Skin of body (tissue), 2 donors: ENCODE results near the gene MYO10. TPM values are rescaled to one million over a fixed set of nuclear protein-coding genes. Genes with fewer than 3 reads are reported as not detected.
A peak's percentile ranks its signal among the peaks of the same experiment; 100 is the strongest.
"Not testable (repeated sequence)": the region's sequence is repeated elsewhere in the genome, so short reads cannot be mapped to it uniquely, and the experiment has no call there.

Experiments
- DNase-seq: peaks from one replicate; lab custom pipeline; 2025; lab: John Stamatoyannopoulos, UW
- total RNA-seq: library from RNA; depleted of rRNA; stranded (reverse); fragments of >200 nt; gene quantifications from one replicate; pipeline ENCODE4 v1.2.3, GENCODE V29; 2014

MYO10 gene
- total RNA-seq, 1 donor from 2014 or later, result 40.1 TPM

- DNase-seq, result no peak
These were observed 214.7 kb downstream of the MYO10 start for GRCh38 chr5:16721151-16722096.

GRCh38 chr5:16718036-16718435 lies 218.1 kb downstream of the MYO10 start:
- DNase-seq, result not testable (repeated sequence)

DNA sequence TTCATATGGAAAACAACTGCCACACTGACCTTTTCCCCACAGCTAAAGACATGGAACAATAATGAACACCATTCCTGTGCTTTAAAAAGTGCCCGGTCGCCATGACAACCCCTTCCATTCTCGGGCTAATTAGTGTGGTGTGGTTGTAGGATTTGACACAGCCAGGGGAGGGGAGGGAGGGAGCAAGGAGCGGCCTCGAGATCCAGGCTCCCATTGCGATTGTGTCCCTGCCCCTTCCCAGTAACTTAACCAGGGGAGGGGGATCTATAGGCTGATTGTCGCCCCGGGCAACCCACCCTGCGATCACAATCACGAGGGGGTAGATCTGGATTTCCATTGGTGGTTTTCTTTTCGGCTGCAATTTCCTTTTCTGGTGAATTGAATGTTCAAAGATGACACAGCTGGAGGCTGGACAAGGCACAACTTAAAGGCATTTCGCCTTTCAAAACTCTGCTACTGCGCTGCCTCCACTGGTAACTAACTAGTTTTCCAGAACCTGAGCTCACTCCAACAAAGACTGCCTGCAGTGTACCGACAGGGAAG lies 222.6 kb downstream of the MYO10 start:
- peak; percentile 62 for DNase-seq

DNA sequence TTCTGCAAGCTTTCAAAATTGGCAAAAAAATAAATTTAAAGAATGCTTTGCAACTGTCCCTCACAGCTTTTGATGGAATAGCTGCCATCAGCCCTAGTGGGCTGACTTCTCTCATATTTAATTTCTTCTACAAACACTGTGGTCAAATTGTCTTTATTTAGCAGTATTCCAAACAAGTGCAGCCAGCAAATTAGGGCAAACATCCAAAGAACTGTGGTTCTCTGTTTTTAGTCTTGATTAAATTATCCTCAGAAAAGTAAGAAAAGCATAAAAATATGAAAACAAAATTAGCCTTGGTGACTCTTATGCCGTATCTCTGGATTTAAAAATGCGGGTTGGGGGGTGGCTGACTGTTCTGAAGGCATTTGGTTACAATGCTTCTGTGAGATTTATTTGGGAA lies 223.5 kb downstream of the MYO10 start:
- no peak for DNase-seq

- no peak for DNase-seq
These were observed 223.9 kb downstream of the MYO10 start for GRCh38 chr5:16712178-16712577.

- DNase-seq, result no peak
These were observed 226.2 kb downstream of the MYO10 start for GRCh38 chr5:16709691-16710433.

DNA sequence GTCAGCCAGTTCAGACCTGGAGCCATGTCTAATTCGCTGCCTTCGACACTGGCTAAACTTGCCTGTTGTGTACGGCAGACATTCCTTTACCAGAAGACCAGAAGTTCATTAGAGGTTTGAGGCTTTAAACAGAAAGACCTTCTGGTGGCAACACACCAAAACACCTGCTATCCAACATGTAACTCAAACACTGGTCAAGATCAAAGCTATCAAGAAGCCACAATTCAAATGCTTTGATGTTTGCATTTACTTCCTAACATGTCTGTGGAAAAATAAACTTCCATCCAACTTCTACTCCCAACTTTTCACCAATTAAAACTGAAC lies 228.3 kb downstream of the MYO10 start:
- no peak for DNase-seq

- DNase-seq, result no peak
These were observed 228.8 kb downstream of the MYO10 start for GRCh38 chr5:16707168-16707868.

DNA sequence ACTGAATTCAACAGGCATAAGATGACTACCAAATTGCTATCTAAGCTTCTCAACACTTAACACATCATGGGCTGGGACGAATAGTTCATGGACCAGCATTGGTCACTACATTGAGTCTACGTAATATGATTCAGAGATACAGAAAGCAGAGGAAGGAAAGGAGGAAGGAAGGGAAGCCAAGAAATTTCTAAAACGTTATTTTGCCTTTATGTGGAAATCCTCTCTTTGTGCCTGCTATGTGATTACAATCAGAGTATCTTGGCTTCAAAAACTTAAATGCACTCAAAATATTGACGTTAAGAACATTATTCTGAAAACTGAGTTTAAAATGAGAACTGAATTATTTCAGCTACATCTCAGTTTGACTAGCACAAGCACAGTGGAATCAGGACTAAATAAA lies 231.1 kb downstream of the MYO10 start:
- DNase-seq, result no peak

DNA sequence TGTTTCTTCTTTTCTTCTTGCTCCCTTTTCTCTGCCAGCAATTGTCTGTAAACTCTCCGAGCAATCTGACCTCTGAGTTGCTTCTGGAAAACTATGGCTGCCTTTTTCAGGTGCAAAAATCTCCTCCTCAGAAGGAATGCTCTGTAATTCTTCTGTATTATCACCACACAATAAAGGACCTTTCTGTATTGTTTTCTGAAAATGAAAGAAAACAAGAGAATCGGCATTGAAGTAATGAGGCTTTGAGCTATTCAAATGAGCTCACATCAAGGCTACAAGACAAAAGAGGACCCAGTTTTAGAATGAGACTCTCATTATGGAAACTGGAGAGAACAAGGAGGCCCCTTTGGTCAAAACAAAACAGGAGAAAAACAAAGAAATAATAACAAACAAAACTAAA lies 233.1 kb downstream of the MYO10 start:
- DNase-seq, result no peak

GRCh38 chr5:16701134-16702099 lies 234.7 kb downstream of the MYO10 start:
- DNase-seq, result no peak

GRCh38 chr5:16700081-16700480 lies 236.0 kb downstream of the MYO10 start:
- DNase-seq, result no peak

- DNase-seq, result no peak
These were observed 240.3 kb downstream of the MYO10 start for GRCh38 chr5:16695779-16696178.

DNA sequence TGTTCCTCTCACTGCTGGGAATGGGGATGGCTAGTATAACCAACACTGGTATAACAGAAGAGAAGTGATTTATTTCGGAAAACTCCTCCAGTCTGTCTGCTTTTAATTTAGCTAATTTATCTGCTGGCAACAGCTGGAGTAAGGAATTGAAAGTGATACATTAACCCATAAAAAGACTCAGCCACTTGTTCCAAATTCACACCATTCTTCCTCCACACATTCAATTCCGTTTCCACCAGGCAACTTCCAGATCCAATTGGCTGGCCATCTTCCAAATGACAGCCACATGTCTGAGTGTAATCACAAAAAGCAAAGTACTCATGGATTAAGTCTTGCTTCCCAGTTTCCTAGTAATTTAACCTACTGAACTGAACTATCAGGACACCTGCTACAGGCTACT lies 242.2 kb downstream of the MYO10 start:
- DNase-seq, result no peak

DNA sequence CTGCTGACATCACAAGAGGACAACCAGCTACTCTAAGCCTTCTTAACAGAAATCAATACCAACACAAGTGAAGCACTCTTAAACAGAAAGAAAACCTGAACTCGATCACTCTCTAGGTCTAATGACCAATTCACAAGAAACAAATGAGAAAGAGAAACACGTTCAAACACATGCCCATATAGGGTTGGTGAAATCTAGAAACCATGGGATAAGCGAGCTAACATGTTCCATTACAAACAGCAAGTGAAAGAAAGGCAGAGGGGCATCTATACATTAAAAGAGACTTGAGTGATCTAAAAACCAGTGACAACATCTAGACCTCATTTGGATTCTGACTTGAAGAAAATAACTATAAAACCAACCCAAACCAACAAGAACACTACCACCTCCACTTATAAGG lies 244.4 kb downstream of the MYO10 start:
- DNase-seq, result no peak

DNA sequence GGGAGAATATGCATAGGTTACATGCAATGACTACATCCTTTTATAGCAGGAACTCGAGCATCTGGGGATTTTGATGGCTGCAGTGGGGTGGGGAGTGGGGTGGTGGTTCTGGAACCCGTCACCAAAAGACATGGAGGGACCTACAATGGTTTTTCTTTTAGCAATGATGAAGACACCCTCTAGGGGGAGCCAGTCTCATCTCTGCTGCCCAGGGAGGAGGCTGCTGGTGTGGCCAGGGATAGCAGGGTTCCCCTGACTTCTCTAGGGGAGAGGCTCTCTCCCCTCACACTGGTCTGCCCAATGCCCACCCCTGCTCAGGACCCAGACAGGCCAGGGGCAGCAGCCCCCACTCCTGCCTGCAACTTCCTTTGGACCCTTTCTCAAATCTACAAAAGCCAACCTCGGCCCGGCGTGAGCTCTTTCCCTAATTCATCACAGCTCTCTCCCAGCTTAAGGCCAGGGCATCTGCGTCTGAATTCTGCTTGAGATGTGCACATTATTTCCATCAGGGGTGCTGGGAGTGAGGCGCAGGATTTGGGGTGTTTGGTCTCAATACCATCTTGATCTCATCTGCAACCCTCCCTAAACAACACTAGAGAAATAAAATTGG lies 245.7 kb downstream of the MYO10 start:
- no peak for DNase-seq

DNA sequence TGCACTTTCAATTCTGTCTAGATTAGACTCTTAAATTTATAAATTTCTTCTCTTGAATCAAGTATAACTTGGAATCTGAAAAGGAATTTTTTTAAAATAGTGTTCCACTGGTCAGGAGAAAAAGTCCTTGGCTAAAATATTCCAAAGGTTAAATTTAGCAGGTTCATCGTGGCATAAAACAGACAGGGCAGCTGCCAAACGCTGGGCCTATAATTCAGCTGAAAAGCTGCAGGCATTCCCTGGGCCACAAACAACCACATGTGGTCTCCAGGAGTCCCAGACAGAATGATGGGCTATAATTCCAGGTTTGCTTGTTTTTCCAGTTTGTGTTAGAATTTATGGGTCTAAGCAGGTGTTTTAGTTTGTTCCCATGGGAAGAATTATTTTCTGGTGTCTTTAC lies 248.2 kb downstream of the MYO10 start:
- DNase-seq, result no peak

DNA sequence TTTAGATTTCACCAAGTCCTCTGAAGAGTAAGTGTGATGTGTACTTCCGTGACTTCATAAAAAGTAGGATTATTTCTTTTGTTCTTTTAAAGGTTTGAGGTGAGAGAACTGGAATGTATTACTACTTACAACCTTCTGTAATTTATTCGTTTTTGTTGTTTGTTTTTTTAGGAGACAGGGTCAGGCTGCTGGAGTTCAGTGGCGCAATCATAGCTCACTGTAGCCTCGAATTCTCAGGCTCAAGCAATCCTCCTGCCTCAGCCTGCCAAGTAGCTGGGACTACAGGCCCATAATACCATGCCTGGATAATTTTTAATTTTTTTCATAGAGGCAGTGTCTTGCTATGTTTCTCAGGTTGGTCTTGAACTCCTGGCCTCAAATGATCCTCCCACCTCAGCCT lies 251.0 kb downstream of the MYO10 start:
- no peak for DNase-seq

DNA sequence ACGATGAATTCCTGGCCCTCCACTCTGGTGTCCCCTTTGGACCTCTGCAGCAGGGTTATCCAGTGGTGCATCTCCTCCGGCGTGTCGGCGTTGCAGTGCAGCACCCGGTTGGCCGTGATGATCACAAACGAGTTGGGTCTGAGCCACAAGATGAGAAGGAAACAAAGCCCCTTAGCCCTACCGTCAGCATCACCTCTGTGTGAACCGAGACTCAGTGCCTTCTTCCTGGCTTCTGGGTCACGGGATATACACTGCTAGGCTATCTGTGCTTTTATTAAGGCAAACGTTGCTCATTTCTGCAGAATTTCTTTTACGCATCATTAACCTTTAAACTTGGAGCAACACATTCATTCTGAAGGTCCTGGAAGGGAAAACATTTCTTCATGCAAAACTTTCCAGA lies 254.2 kb downstream of the MYO10 start:
- DNase-seq, result no peak

- no peak for DNase-seq
These were observed 256.2 kb downstream of the MYO10 start for GRCh38 chr5:16679863-16680262.
